K562 (cell line): ENCODE measurements around the gene UBR3. TPM values are rescaled to one million over a fixed set of nuclear protein-coding genes. Genes with fewer than 3 reads are reported as not detected.
A peak's percentile ranks its signal among the peaks of the same experiment; 100 is the strongest.

ENCODE experiments used
- ATAC-seq: fragments of 200-7000 bp; cut with Tn5 transposase; 3 replicates; pipeline ENCODE4 v1.9.1; 2020; ENCODE audit warnings: moderate library complexity
- BruUV-seq: library from RNA; stranded (reverse); fragments of 400-500 nt; replicated peaks from 2 replicates; lab custom pipeline; 2021; lab: Mats Ljungman, UMichigan
- CTCF ChIA-PET: fragments of 300-600 bp; formaldehyde crosslinking; extraction: SDS; loops from one replicate; lab custom pipeline; 2021; ENCODE audit warnings: low intra/inter-chr PET ratio; lab: Yijun Ruan, JAX
- POLR2A ChIA-PET: fragments of 300-600, 350-650 bp; sonication (Branson Sonifier 250); formaldehyde crosslinking; extraction: SDS; loops from one replicate; lab custom pipeline; 2021; ENCODE audit warnings: antibody characterized with exemption, inconsistent platforms; lab: Yijun Ruan, JAX
- DNase-seq, 4 experiments: peaks; one replicate each; pipeline versions ENCODE4 v3.0.0 to v3.0.0-alpha.2; 2011 to 2018; ENCODE audit warnings: low spot score in 3 of 4, mixed read lengths in 3 of 4; ENCODE audit errors: extremely low read depth in 1 of 4
- FAIRE-seq: peaks from 2 replicates; lab custom pipeline; 2011; peaks lifted over from hg19 to GRCh38; lab: Jason Lieb, UNC
- H2AFZ ChIP-seq: 2 replicates; pipeline ENCODE4 v1.6.0; 2011; ENCODE audit warnings: low read depth, low read length, control low read depth, inconsistent platforms
- H3K27ac ChIP-seq: fragments of 200-600 bp; 3 replicates; pipeline ENCODE4 v1.8.0; 2011; ENCODE audit warnings: low read depth, mild to moderate bottlenecking, control low read depth, inconsistent platforms, low read length, moderate library complexity, mixed read lengths; ENCODE audit errors: extremely low read depth
- H3K27me3 ChIP-seq, 2 experiments: fragments of 300-600 bp in 1 of 2; 2 replicates in 1 of 2; 3 replicates in 1 of 2; pipeline versions ENCODE4 v1.6.0 to v1.8.0; 2011; ENCODE audit warnings: inconsistent platforms in 2 of 2, low read length in 2 of 2, mild to moderate bottlenecking in 1 of 2, mixed read lengths in 1 of 2, moderate library complexity in 1 of 2; ENCODE audit not compliant: control insufficient read depth in 2 of 2, insufficient read depth in 2 of 2
- H3K36me3 ChIP-seq: fragments of 300-600 bp; 3 replicates; pipeline ENCODE4 v1.8.0; 2011; ENCODE audit warnings: mild to moderate bottlenecking, low read length, inconsistent platforms; ENCODE audit not compliant: control insufficient read depth, insufficient read depth
- H3K4me1 ChIP-seq, 2 experiments: fragments of 200-600 bp in 1 of 2; replicated peaks in 1 of 2; 2 replicates in 1 of 2; 3 replicates in 1 of 2; pipeline versions ENCODE4 v1.5.1 to v1.8.0; 2011; ENCODE audit warnings: inconsistent platforms in 2 of 2, low read length in 2 of 2, mild to moderate bottlenecking in 1 of 2, mixed read lengths in 1 of 2, moderate library complexity in 1 of 2; ENCODE audit not compliant: control insufficient read depth in 2 of 2, insufficient read depth in 2 of 2
- H3K4me2 ChIP-seq: 2 replicates; pipeline ENCODE4 v1.6.1; 2011; ENCODE audit warnings: low read length, control low read depth, inconsistent platforms, mixed read lengths; ENCODE audit not compliant: insufficient read depth
- H3K4me3 ChIP-seq: fragments of 200-600 bp; sonication (generic), shearing (Covaris generic); 2 replicates; pipeline ENCODE4 v1.5.1; 2016; ENCODE audit warnings: control low read depth, inconsistent platforms
- H3K79me2 ChIP-seq: fragments of 200-600 bp; 3 replicates; pipeline ENCODE4 v1.8.0; 2011; ENCODE audit warnings: low read length, inconsistent platforms; ENCODE audit not compliant: control insufficient read depth, insufficient read depth
- H3K9ac ChIP-seq, 2 experiments: 2 replicates each; pipeline versions ENCODE4 v1.6.0 to v1.6.1; 2011; ENCODE audit warnings: low read depth in 2 of 2, low read length in 2 of 2, control low read depth in 1 of 2, inconsistent platforms in 1 of 2, mild to moderate bottlenecking in 1 of 2, mixed read lengths in 1 of 2; ENCODE audit not compliant: insufficient read depth in 1 of 2
- H3K9me1 ChIP-seq: one replicate; pipeline ENCODE4 v1.6.0; 2011; ENCODE audit warnings: inconsistent platforms, mild to moderate bottlenecking, low read length, moderate library complexity; ENCODE audit not compliant: control insufficient read depth, insufficient read depth
- H3K9me3 ChIP-seq: replicated peaks from 2 replicates; pipeline ENCODE4 v1.5.1; 2011; ENCODE audit warnings: low read depth, low read length, inconsistent platforms; ENCODE audit not compliant: control insufficient read depth, insufficient read depth
- H4K20me1 ChIP-seq: replicated peaks from 2 replicates; pipeline ENCODE4 v1.6.1; 2011; ENCODE audit warnings: low read length, inconsistent platforms, mixed read lengths; ENCODE audit not compliant: control insufficient read depth, insufficient read depth
- ARID1B ChIP-seq: fragments of 450-650 bp; IDR thresholded peaks from 2 replicates; pipeline ENCODE4 v1.6.1; 2016; ENCODE audit warnings: antibody characterized with exemption, mild to moderate bottlenecking, inconsistent platforms
- ATF4 ChIP-seq: fragments of 450-650 bp; formaldehyde crosslinking; IDR thresholded peaks from 2 replicates; pipeline ENCODE4 v1.4.0; 2022; ENCODE audit warnings: mild to moderate bottlenecking, moderate library complexity
- BRD4 ChIP-seq: fragments of 200-600 bp; sonication (generic); IDR thresholded peaks from 2 replicates; pipeline ENCODE4 v1.6.1; 2017; ENCODE audit warnings: inconsistent platforms
- LEF1 ChIP-seq: fragments of 450-650 bp; IDR thresholded peaks from 2 replicates; pipeline ENCODE4 v1.6.1; 2016; ENCODE audit warnings: mild to moderate bottlenecking
- NCOA2 ChIP-seq, 2 experiments: fragments of 450-650 bp; IDR thresholded peaks; 2 replicates each; pipeline ENCODE4 v1.6.1; 2018; ENCODE audit warnings: mild to moderate bottlenecking in 2 of 2, moderate library complexity in 1 of 2; ENCODE audit not compliant: partially characterized antibody in 2 of 2
- NCOR1 ChIP-seq: fragments of 450-650 bp; IDR thresholded peaks from 2 replicates; pipeline ENCODE4 v1.6.1; 2016; ENCODE audit warnings: mild to moderate bottlenecking, moderate library complexity
- NFIC ChIP-seq: fragments of 450-650 bp; IDR thresholded peaks from 2 replicates; pipeline ENCODE4 v1.6.1; 2017; ENCODE audit warnings: mild to moderate bottlenecking, inconsistent platforms
- NFRKB ChIP-seq: fragments of 450-650 bp; IDR thresholded peaks from 2 replicates; pipeline ENCODE4 v1.6.1; 2016; ENCODE audit warnings: low read depth
- PKNOX1 ChIP-seq: fragments of 450-650 bp; IDR thresholded peaks from 2 replicates; pipeline ENCODE4 v1.6.1; 2016
- RCOR1 ChIP-seq, 2 experiments: IDR thresholded peaks; 2 replicates each; pipeline ENCODE4 v1.6.1; 2012; ENCODE audit warnings: low read depth in 2 of 2, low read length in 2 of 2, borderline replicate concordance in 1 of 2, improper control_type of control experiment in 1 of 2
- RNF219 ChIP-seq: fragments of 250-450 bp; sonication (Bioruptor Pico); IDR thresholded peaks from 2 replicates; pipeline ENCODE4 v1.5.0; 2022; ENCODE audit warnings: mild to moderate bottlenecking
- SMARCE1 ChIP-seq: fragments of 450-650 bp; IDR thresholded peaks from 2 replicates; pipeline ENCODE4 v1.7.1; 2016; ENCODE audit warnings: mild to moderate bottlenecking
- STAT5A ChIP-seq: IDR thresholded peaks from 2 replicates; pipeline ENCODE4 v1.6.1; 2012; ENCODE audit warnings: low read length, inconsistent platforms, borderline replicate concordance
- TCF3 ChIP-seq: sonication (generic); formaldehyde crosslinking; IDR thresholded peaks from 2 replicates; pipeline ENCODE4 v1.4.0; 2020; ENCODE audit warnings: mild to moderate bottlenecking, missing genetic modification reagents
- TRIM24 ChIP-seq, 2 experiments: fragments of 450-650 bp; IDR thresholded peaks; 2 replicates each; pipeline ENCODE4 v1.6.1; 2016
- ZBTB49 ChIP-seq: sonication (generic); formaldehyde crosslinking; IDR thresholded peaks from 2 replicates; pipeline ENCODE4 v1.8.0; 2022; ENCODE audit warnings: missing genetic modification reagents, mild to moderate bottlenecking, borderline replicate concordance
- ZNF707 ChIP-seq: fragments of 250-450 bp; sonication (Bioruptor Pico); conservative IDR thresholded peaks from 2 replicates; pipeline ENCODE4 v1.8.0; 2022; ENCODE audit warnings: inconsistent platforms, mild to moderate bottlenecking, moderate library complexity
- WGBS: fragments of 100-300 bp; shearing (Covaris generic); methylation state at CpG from one replicate; pipeline ENCODE4 v1.1.6; 2016; ENCODE audit warnings: low coverage, mixed read lengths; ENCODE audit not compliant: insufficient coverage; ENCODE audit errors: missing lambda C conversion rate; 5-methylcytosine and 5-hydroxymethylcytosine counted together
- in situ Hi-C: fragments of 300-500 bp; cut with MboI; formaldehyde crosslinking; loops from 4 replicates; pipeline ENCODE4 v1.15.0; 2018; ENCODE audit warnings: inconsistent platforms, mixed read lengths
- intact Hi-C: fragments of 100-400 bp; cut with micrococcal nuclease; formaldehyde crosslinking; loops from 2 replicates; pipeline ENCODE4 v1.14.2; 2022
- polyA plus RNA-seq, 8 experiments: library from polyadenylated mRNA; depleted of rRNA in 4 of 8; stranded (reverse) in 5 of 8; unstranded in 3 of 8; fragments of >200 nt; fragmentation: Nextera tagmentation in 2 of 8; fragmentation: Illumina TruSeq in 1 of 8; extraction: Ambion mirVana in 2 of 8; extraction: Trizol in 1 of 8; gene quantifications; 2 replicates each; pipeline versions ENCODE4 v1.2.1 to v1.2.3, GENCODE V29; 2011 to 2014; ENCODE audit warnings: inconsistent platforms in 1 of 8, missing spikeins in 1 of 8
- total RNA-seq, 7 experiments: library from RNA; depleted of rRNA in 6 of 7; stranded (reverse); fragments of >200 nt in 6 of 7; fragmentation: Illumina TruSeq in 2 of 7; extraction: Trizol in 2 of 7; gene quantifications; 2 replicates each; pipeline versions ENCODE4 v1.2.1 to v1.2.3, GENCODE V29; 2011 to 2021; ENCODE audit warnings: low replicate concordance in 1 of 7

UBR3 gene
- total and polyA plus RNA-seq, 9 of the 15 experiments (the other 6 are each of a cell fraction or from before 2014, with no cell fraction given), result 14.4 to 63.5 (median 40.4) TPM

- no peak overlapping the region for H3K27ac ChIP-seq
- FAIRE-seq (no peak), DNase-seq (peak in 1 of 4 experiments; percentile 40), ATAC-seq (no peak; the same call in 2 of the 3 replicates)
- no TSS peak for BruUV-seq
- in situ Hi-C loops, result no loop called here
- H3K79me2 ChIP-seq, result no peaks in the 10 kb centered on the region
- CTCF ChIA-PET, result no interaction called here
- H3K36me3 ChIP-seq, result no peaks in the 10 kb centered on the region
- H2AFZ ChIP-seq, result no peak overlapping the region
- no peaks in the 10 kb centered on the region for H3K9me1 ChIP-seq
- POLR2A ChIA-PET, result interaction anchor here (0.6 kb wide), 1 partner anchor 26 kb away, joined by 3 read pairs; no protein-coding TSS in a partner anchor
- H3K27me3 ChIP-seq, result no peaks in the 10 kb centered on the region
- peaks cover 0 to 8% of the 10 kb centered on the region in 2 experiments; a peak in 2 of 5 replicates for H3K4me1 ChIP-seq
- peak overlapping the region; percentile 39 for H3K4me2 ChIP-seq
- intact Hi-C loops, result no loop called here
- H3K9ac ChIP-seq, result no peak overlapping the region
- H4K20me1 ChIP-seq, result no peaks in the 10 kb centered on the region
- peaks cover 6% of the 10 kb centered on the region; the same call in 1 of the 2 replicates for H3K9me3 ChIP-seq
- WGBS, result 3% methylated on average over 10 of the region's 10 CpGs
- no peak overlapping the region for H3K4me3 ChIP-seq
- TF ChIP-seq ZBTB49 (CRISPR knock-in tag) (no peak), NFIC (no peak), NCOA2 (IDR thresholded peaks at IDR 0.05; ENCODE audit: partially characterized antibody in 2 of 2) (peak in 1 of 2 experiments; percentile 80), ZNF707 (CRISPR knock-in tag) (no peak), BRD4 (no peak), NFRKB (no peak), STAT5A (peak; percentile 34; the same call in 1 of the 2 replicates), RNF219 (no peak), PKNOX1 (no peak), ARID1B (peak; percentile 76), SMARCE1 (peak; percentile 64; the same call in 1 of the 2 replicates), ATF4 (CRISPR knock-in tag) (peak; percentile 88), RCOR1 (IDR thresholded peaks at IDR 0.05; ENCODE audit: borderline replicate concordance in 1 of 2, low read depth in 2 of 2, low read length in 2 of 2) (peak; percentile 31 to 98; a peak in 2 of 4 replicates), TCF3 (peak; percentile 47), TRIM24 (IDR thresholded peaks at IDR 0.05) (peak in 1 of 2 experiments; percentile 74; a peak in 2 of 4 replicates), NCOR1 (peak; percentile 51), LEF1 (peak; percentile 30; the same call in 1 of the 2 replicates)
Measured at GRCh38 chr2:170115501-170116229, 288.4 kb downstream of the UBR3 start.
